ENCODE measurements around the gene PIANP.

The PIANP gene

GRCh38 chr12:6703631-6704030 lies 3.0 kb upstream of the PIANP start:
- POLR2A ChIA-PET = no interaction called here
- no peak for DNase-seq (ENCODE audit: extremely low spot score)

GRCh38 chr12:6701078-6701768 lies 608 bp upstream of the PIANP start:
- no peak for DNase-seq (ENCODE audit: extremely low spot score)
- CTCF ChIA-PET = interaction anchor here (1.4 kb wide), 1 partner anchor 9 kb away, joined by 3 read pairs; no protein-coding TSS in a partner anchor
- POLR2A ChIA-PET = no interaction called here
- TF ChIP-seq CTCF (IDR thresholded peaks at IDR 0.05; ENCODE audit: control extremely low read depth, extremely low read depth, low read depth, missing control alignments) = no peak

More at GRCh38 chr12:6703631-6704030, 3.0 kb upstream of the PIANP start:
- CTCF ChIA-PET = no interaction called here
- TF ChIP-seq CTCF (IDR thresholded peaks at IDR 0.05; ENCODE audit: control extremely low read depth, extremely low read depth, low read depth, missing control alignments) = no peak

- ChIA-PET POLR2A (interaction anchor here (0.5 to 0.6 kb wide), 3 partner anchors 11 to 152 kb away, joined by 3 to 9 read pairs (median 4); partner anchors contain the start of gene ZNF384), CTCF (interaction anchor here (2.1 kb wide), 1 partner anchor 66 kb away, joined by 5 read pairs; the partner anchor contains the start of gene PTMS)
- TF ChIP-seq CTCF (IDR thresholded peaks at IDR 0.05; ENCODE audit: control extremely low read depth, extremely low read depth, low read depth, missing control alignments) = no peak
- peak; percentile 31 for DNase-seq (ENCODE audit: extremely low spot score)
Measured at GRCh38 chr12:6699989-6700645, 498 bp downstream of the PIANP start.

- POLR2A ChIA-PET = interaction anchor here (0.5 to 0.6 kb wide), 2 partner anchors 10 to 153 kb away, joined by 3 to 9 read pairs; partner anchors contain the start of gene ZNF384
- CTCF ChIA-PET = interaction anchor here (1.1 to 2.1 kb wide), 6 partner anchors 10 to 67 kb away, joined by 3 to 9 read pairs (median 5); partner anchors contain the start of genes MLF2, PTMS and ZNF384
- DNase-seq (ENCODE audit: extremely low spot score) = no peak
- TF ChIP-seq CTCF (IDR thresholded peaks at IDR 0.05; ENCODE audit: control extremely low read depth, extremely low read depth, low read depth, missing control alignments) = no peak
Measured at GRCh38 chr12:6699259-6699988, 1.2 kb downstream of the PIANP start.

- POLR2A ChIA-PET = interaction anchor here (1.2 kb wide), 1 partner anchor 25 kb away, joined by 3 read pairs; the partner anchor contains the start of gene COPS7A
Measured at GRCh38 chr12:6698352-6699046, 2.1 kb downstream of the PIANP start.

More at GRCh38 chr12:6698352-6699046, 2.1 kb downstream of the PIANP start:
- no peak for DNase-seq (ENCODE audit: extremely low spot score)
- TF ChIP-seq CTCF (IDR thresholded peaks at IDR 0.05; ENCODE audit: control extremely low read depth, extremely low read depth, low read depth, missing control alignments) = no peak
- CTCF ChIA-PET = interaction anchor here (0.7 to 2.1 kb wide), 15 partner anchors 9 to 154 kb away, joined by 3 to 9 read pairs (median 4); partner anchors contain the start of genes COPS7A, LPAR5, MLF2 and PTMS

Measured in GM10248 (cell line).